NCI-H146 (cell line): ENCODE data around the gene RAC3.
"Not testable (repeated sequence)": the region's sequence is repeated elsewhere in the genome, so short reads cannot be mapped to it uniquely, and the experiment has no call there.

Experiments used
- DNase-seq: peaks from one replicate; lab custom pipeline; 2025; lab: John Stamatoyannopoulos, UW

Gene RAC3

GRCh38 chr17:82023447-82024241 lies 7.8 kb upstream of the RAC3 start:
- peak; percentile 62 for DNase-seq

GRCh38 chr17:82024859-82025258 lies 6.6 kb upstream of the RAC3 start:
- no peak for DNase-seq

GRCh38 chr17:82025401-82026107 lies 5.9 kb upstream of the RAC3 start:
- no peak for DNase-seq

DNA sequence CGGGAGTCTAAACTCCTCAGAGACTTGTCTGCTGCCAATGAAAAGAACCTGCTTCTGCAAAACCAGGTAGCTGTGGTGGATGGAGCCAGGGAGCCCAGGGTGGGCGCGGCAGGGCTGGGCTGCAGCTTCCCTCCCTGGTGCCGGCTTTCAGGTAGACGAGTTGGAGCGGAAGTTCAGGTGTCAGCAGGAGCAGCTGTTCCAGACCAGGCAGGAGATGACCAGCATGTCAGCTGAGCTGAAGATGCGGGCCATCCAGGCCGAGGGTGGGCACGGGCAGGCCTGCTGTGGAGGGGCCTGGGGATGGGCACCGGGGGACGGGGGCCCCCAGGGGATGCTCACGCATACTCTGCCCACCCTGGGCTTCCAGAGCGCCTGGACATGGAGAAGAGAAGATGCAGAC lies 3.2 kb upstream of the RAC3 start:
- no peak for DNase-seq

GRCh38 chr17:82028966-82029365 lies 2.5 kb upstream of the RAC3 start:
- no peak for DNase-seq

DNA sequence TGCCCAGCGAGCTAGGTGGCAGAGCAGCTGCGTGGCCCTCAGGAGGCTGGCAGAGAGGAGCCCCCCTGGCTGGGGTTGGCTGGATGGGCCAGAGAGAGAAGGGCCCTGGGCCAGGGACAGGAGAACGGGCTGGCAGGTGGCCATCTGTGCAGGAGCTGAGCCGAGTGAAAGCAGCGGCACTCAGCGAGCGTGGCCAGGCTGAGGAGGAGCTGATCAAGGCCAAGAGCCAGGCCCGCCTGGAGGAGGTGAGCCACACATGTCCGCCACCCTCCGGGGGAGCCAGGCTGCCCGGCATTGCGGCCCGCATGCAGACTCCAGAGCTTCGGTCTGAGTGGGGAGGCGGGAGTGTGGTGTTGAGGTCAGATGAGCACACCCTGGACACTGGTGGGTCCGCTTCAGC lies 2.1 kb upstream of the RAC3 start:
- no peak for DNase-seq

DNA sequence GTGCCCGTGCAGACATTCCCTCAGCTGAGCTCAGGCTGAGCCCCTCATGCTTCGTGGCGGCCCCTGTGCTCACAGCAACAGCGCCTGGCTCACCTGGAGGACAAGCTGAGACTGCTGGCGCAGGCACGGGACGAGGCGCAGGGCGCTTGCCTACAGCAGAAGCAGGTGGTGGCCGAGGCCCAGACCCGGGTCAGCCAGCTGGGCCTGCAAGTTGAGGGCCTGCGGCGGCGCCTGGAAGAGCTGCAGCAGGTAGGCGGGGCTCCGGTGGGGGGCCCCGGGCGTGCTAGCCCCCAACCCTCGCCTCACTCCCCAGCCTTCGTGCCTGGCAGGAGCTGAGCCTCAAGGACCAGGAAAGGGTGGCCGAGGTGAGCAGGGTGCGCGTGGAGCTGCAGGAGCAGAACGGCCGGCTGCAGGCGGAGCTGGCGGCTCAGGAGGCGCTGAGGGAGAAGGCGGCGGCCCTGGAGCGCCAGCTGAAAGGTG lies 1.4 kb upstream of the RAC3 start:
- no peak for DNase-seq

DNA sequence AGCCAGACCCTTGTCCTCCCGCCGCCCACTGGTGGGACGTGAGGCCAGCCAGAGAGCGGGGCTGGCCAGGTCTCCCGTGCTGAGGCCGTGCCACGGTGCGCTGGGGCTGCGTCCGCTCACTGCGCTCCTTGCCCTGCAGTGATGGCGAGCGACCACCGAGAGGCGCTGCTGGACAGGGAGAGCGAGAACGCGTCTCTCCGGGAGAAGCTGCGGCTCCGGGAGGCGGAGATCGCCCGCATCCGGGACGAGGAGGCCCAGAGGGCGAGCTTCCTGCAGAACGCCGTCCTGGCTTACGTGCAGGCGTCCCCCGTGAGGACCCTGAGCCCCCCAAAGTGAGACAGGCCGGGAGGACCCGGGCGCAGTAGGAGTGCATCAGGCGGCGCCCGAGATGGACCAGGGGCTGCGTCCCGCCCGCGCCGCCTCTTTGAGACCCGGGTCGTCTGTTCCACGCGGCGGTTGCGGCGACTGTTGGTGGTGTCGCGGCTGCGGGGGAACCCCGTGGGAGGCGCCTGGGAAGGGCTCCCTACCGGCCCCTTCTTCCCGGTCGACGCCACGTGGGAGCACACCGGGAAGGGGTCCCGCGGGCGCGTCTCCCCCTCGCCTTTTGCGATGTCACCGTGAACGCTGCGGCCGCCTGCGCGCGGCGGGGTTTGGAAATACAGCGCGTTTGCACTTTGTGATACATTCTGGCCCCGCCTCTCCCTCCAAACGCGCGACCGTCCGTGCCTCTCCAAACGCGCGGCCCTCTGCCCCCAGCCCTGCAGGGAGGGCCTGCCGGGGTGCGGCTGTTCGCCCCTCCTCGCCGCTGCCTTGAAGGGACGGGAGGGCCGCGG lies 792 bp upstream of the RAC3 start:
- DNase-seq = peak; percentile 80

- peak; percentile 69 for DNase-seq
Observed at GRCh38 chr17:82031885-82032627, 578 bp downstream of the RAC3 start.

- DNase-seq = no peak
Observed at GRCh38 chr17:82033359-82034085, 2.0 kb downstream of the RAC3 start.

- DNase-seq = no peak
Observed at GRCh38 chr17:82034371-82035011, 3.0 kb downstream of the RAC3 start.

- DNase-seq = no peak
Observed at GRCh38 chr17:82035488-82035887, 4.0 kb downstream of the RAC3 start.

GRCh38 chr17:82035956-82036633 lies 4.6 kb downstream of the RAC3 start:
- no peak for DNase-seq

DNA sequence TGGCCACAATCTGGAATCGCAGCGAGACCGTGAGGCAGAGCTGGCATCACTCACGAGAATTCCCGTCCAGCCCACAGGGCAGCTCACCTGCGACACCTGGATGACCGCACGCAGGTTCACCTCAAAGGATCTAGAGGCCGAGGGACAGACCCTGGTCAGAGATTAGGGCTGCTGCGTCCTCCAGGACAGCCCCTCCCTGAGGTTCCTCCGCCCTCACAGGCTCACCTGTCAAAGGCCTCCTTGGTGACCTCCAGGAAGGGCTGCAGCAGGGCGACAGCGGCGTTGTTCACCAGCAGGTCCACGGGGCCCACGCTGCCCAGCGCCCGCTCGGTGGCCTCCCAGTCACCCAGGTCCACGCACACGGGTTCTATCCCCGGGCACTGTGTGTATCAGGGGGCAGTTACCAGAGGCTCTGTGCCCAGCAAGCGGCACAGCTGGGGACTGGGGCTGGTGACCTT lies 5.2 kb downstream of the RAC3 start:
- no peak for DNase-seq

- peak; percentile 97 for DNase-seq
Observed at GRCh38 chr17:82037092-82037888, 5.8 kb downstream of the RAC3 start, which contains the start of gene DCXR. Gene DCXR, minus strand, starts transcription at chr17:82037697. Its CDS starts 15 bp downstream, at chr17:82037682.

GRCh38 chr17:82037889-82038195 lies 6.4 kb downstream of the RAC3 start:
- no peak for DNase-seq

DNA sequence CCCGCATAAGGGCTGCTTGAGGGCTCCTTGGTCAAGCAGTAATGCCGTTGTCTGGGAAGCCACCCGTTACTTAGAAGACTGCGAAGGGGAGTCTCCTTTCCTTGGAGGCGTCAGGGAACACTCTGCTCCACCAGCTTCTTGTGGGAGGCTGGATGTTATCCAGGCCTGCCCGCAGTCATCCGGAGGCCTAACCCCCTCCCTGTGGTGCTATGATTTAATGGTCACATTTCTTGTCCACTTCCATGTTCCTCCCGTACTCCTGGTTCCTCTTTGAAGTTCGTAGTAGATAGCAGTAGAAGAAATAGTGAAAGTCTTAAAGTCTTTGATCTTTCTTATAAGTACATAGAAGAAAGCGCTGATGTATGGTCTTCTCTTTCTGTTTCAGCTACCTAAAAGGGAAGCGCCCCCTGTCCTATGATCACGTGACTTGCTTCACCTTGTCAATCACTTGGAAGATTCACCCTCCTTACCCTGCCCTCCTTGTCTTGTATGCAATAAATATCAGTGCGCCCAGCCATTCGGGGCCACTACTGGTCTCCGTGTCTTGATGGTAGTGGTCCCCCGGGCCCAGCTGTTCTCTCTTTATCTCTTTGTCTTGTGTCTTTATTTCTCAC lies 7.4 kb downstream of the RAC3 start:
- DNase-seq = not testable (repeated sequence)

DNA sequence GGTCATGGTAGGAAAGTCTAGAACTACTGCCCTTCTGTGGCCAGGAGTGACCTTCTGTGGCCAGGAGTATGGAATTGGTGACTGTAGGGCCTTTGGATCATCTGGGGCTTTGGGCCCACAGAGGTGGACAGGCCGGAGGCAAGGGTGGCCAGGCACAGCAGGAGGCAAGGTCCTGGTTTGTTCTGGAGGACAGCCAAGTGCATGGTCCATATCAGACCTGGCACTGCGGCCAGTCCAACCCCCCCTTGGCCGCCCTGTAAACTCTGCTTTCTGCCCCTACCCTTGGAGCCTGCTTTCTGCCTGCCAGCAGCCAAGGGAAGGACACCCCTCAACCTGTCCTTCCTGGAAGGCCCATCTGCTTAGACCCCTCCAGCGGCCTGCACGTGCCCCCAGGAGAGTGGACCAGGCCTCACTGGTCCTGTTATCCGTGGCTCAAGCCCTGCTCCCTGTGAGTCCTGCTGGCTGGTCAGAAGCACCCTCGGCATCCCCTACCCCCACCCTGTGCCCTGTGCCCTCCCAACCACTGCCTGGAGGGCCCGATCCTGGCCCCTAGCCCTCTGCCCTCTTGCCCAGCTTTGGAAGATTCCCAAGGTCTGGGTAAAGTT lies 8.3 kb downstream of the RAC3 start:
- DNase-seq = no peak
